PFSK-1 (cell line): ENCODE measurements around the gene SMYD4.

Source experiments
- FOXP2 ChIP-seq: optimal IDR thresholded peaks from 2 replicates; pipeline ENCODE3; 2011; ENCODE audit warnings: borderline replicate concordance, control low read depth, inconsistent platforms; ENCODE audit not compliant: insufficient read depth; ENCODE audit errors: extremely low read length, extremely low read depth
- POLR2AphosphoS5 ChIP-seq: IDR thresholded peaks from 2 replicates; pipeline ENCODE4 v1.6.1; 2012; ENCODE audit warnings: low read depth, mild to moderate bottlenecking, control low read depth, low read length, moderate library complexity
- SIN3A ChIP-seq: IDR thresholded peaks from 2 replicates; pipeline ENCODE4 v1.6.1; 2012; ENCODE audit warnings: mild to moderate bottlenecking, low read length, moderate library complexity, borderline replicate concordance; ENCODE audit not compliant: insufficient read depth
- TAF1 ChIP-seq: IDR thresholded peaks from 2 replicates; pipeline ENCODE4 v1.6.1; 2012; ENCODE audit warnings: low read length, control low read depth, borderline replicate concordance; ENCODE audit not compliant: insufficient read depth
- TF ChIP-seq, protein P1 (sequence below), 2 experiments: IDR thresholded peaks; 2 replicates each; pipeline versions ENCODE4 v1.6.1 to v1.8.0; 2011 to 2012; ENCODE audit warnings: low read depth in 2 of 2, low read length in 2 of 2, control low read depth in 1 of 2, inconsistent platforms in 1 of 2, mild to moderate bottlenecking in 1 of 2, moderate library complexity in 1 of 2; ENCODE audit not compliant: insufficient read depth in 1 of 2

SMYD4 gene

DNA sequence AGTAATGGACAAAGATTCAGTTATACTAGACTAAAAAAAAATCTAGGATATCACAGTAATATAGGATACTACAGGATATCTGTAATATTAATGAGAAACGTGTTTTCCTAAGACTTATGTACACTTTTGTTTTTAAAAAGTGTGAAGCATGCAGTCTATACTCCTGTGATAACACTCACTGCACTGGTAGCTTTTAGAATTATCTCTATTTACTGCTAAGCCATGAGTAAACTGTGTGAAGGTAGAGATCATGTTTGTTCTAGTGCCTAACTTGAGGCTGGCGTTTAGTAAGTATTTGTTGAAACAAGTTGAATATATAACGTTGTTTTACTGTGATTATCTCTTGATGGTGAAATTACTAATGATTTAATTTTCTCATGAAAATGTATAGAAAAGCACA, 24.0 kb upstream of the SMYD4 start:
- no peak for TF ChIP-seq TAF1
- TF ChIP-seq POLR2AphosphoS5 = no peak
- TF ChIP-seq FOXP2 = no peak
- TF ChIP-seq, protein P1, sequence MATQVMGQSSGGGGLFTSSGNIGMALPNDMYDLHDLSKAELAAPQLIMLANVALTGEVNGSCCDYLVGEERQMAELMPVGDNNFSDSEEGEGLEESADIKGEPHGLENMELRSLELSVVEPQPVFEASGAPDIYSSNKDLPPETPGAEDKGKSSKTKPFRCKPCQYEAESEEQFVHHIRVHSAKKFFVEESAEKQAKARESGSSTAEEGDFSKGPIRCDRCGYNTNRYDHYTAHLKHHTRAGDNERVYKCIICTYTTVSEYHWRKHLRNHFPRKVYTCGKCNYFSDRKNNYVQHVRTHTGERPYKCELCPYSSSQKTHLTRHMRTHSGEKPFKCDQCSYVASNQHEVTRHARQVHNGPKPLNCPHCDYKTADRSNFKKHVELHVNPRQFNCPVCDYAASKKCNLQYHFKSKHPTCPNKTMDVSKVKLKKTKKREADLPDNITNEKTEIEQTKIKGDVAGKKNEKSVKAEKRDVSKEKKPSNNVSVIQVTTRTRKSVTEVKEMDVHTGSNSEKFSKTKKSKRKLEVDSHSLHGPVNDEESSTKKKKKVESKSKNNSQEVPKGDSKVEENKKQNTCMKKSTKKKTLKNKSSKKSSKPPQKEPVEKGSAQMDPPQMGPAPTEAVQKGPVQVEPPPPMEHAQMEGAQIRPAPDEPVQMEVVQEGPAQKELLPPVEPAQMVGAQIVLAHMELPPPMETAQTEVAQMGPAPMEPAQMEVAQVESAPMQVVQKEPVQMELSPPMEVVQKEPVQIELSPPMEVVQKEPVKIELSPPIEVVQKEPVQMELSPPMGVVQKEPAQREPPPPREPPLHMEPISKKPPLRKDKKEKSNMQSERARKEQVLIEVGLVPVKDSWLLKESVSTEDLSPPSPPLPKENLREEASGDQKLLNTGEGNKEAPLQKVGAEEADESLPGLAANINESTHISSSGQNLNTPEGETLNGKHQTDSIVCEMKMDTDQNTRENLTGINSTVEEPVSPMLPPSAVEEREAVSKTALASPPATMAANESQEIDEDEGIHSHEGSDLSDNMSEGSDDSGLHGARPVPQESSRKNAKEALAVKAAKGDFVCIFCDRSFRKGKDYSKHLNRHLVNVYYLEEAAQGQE (IDR thresholded peaks at IDR 0.05; ENCODE audit: insufficient read depth in 1 of 2, low read depth in 2 of 2, low read length in 2 of 2) = no peak
- TF ChIP-seq SIN3A = no peak

DNA sequence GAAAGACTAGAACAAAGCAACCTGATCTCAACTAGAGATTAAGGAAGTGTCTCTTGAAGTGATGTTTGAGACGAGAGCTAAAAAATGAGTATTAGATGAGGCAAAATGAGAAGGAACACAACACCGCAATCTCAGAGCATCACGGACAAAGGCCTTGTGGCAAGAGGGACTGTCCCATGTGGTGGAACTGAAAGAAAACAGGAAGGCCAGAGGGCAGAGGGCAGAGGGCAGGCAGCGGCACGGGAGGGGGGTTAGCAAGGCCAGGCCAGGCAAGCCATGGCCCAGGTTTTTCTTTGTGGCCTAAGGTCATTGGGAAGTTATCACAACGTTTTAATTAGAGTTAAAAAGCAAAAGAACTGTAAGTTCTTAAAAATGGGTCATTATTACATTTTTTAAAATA, 22.6 kb upstream of the SMYD4 start:
- no peak for TF ChIP-seq POLR2AphosphoS5
- TF ChIP-seq, protein P1 (IDR thresholded peaks at IDR 0.05; ENCODE audit: insufficient read depth in 1 of 2, low read depth in 2 of 2, low read length in 2 of 2) = no peak
- no peak for TF ChIP-seq SIN3A
- no peak for TF ChIP-seq TAF1
- TF ChIP-seq FOXP2 = no peak

DNA sequence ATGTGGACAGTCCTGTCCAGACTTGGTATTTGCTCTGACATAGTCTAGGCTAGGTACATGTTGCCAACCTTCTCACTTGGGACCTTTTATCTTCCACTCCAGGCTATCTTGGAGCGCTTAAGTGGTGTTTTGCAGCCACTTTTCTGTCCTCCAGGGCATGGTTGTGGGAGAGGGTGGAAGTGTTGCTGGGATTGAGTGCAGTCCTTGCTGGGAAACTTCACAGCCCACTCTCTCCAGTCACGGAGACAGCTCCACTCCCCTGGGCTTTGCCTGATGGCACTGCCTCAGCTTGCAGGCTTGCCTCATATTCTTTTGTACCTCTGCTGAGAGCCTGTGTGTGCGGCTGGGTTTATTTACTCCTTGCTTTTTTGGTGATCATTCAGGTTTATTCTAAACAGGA, 17.5 kb upstream of the SMYD4 start:
- TF ChIP-seq SIN3A (no peak), FOXP2 (no peak), TAF1 (no peak), POLR2AphosphoS5 (no peak)
- TF ChIP-seq, protein P1 (IDR thresholded peaks at IDR 0.05; ENCODE audit: insufficient read depth in 1 of 2, low read depth in 2 of 2, low read length in 2 of 2) = no peak

DNA sequence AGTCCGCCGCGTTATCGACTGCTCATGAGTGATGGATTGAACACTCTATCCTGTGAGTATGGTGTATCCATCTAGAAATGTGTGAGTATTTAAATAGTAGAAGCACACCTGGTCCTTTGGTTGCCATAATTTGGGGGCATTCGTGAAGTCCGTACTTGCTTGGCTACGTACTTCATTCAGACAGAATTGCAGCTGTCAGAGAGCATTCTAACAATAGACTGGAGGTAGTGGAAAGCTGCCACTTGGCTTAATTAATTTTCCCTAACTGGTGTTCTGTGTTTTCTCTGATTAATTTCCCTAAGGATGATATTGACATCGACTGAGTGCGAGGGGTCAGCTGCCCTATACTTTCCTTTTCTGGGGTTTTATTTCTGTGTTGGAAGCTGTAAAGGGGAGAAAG, 14.2 kb upstream of the SMYD4 start:
- TF ChIP-seq, protein P1 (IDR thresholded peaks at IDR 0.05; ENCODE audit: insufficient read depth in 1 of 2, low read depth in 2 of 2, low read length in 2 of 2) = no peak
- TF ChIP-seq SIN3A = no peak
- TF ChIP-seq FOXP2 = no peak
- no peak for TF ChIP-seq TAF1
- no peak for TF ChIP-seq POLR2AphosphoS5

DNA sequence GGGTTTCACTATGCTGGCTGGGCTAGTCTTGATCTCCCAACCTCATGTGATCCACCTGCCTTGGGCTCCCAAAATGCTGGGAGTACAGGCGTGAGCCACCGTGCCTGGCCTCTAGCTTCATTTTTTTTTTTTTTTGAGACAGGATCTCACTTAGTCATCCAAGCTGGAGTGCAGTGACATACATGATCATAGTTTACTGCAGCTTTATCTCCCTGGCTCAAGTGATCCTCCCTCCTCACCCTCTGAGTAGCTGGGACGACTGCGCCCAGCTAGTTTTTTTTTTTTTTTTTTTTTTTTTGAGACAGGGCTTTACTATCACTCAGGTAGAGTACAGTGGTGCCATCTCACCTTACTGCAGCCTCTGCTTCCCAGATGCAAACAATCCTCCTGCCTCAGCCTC, 9.8 kb upstream of the SMYD4 start:
- TF ChIP-seq SIN3A (no peak), FOXP2 (no peak), POLR2AphosphoS5 (no peak)
- TF ChIP-seq, protein P1 (IDR thresholded peaks at IDR 0.05; ENCODE audit: insufficient read depth in 1 of 2, low read depth in 2 of 2, low read length in 2 of 2) = no peak
